Omental fat pad (tissue), 4 donors: Measurements from ENCODE around the gene RUFY3. TPM values are rescaled to one million over a fixed set of nuclear protein-coding genes. Genes with fewer than 3 reads are reported as not detected.

Experiments
- ATAC-seq: fragments of 150-250 bp; one replicate; pipeline ENCODE4 v1.9.1; 2016; ENCODE audit warnings: mild to moderate bottlenecking, moderate library complexity; ENCODE audit not compliant: low FRiP score
- DNase-seq: peaks from one replicate; pipeline ENCODE4 v3.0.0-alpha.2; 2019; ENCODE audit warnings: low spot score
- total RNA-seq, 4 donors: library from RNA; depleted of rRNA; stranded (reverse); fragments of >200 nt; gene quantifications; one replicate each; pipeline ENCODE4 v1.1.0, GENCODE V29; 2016
- TF ChIP-seq, protein P1 (sequence below), 3 donors: fragments of 450-650 bp; IDR thresholded peaks; one replicate each; pipeline ENCODE4 v1.5.1; 2016 to 2017; ENCODE audit warnings: antibody characterized with exemption in 3 of 3, mild to moderate bottlenecking in 3 of 3, moderate library complexity in 2 of 3

RUFY3 gene
- total RNA-seq, 4 donors from 2014 or later, result 34.2 to 92.8 (median 64.0) TPM

DNA sequence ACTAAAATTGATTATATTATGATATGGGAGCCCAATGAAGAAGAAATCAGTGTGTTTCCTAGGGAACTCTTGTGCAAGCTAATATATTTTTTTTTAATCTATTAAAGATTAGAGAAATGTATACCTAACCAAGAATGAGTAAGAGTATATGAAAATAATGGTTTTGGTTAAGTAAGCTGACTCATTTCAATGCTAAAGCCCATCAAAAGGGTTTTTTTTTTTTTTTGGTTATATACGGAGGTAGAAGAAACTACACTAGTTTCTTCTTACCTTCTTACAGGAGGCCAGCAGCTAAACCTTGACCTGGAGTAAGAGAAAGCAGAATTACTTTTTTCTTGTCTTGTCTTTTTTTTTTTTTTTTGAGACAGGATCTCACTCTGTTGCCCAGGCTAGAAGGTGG, 27.5 kb downstream of the RUFY3 start:
- ATAC-seq (no peak), DNase-seq (no peak)
- TF ChIP-seq, protein P1, sequence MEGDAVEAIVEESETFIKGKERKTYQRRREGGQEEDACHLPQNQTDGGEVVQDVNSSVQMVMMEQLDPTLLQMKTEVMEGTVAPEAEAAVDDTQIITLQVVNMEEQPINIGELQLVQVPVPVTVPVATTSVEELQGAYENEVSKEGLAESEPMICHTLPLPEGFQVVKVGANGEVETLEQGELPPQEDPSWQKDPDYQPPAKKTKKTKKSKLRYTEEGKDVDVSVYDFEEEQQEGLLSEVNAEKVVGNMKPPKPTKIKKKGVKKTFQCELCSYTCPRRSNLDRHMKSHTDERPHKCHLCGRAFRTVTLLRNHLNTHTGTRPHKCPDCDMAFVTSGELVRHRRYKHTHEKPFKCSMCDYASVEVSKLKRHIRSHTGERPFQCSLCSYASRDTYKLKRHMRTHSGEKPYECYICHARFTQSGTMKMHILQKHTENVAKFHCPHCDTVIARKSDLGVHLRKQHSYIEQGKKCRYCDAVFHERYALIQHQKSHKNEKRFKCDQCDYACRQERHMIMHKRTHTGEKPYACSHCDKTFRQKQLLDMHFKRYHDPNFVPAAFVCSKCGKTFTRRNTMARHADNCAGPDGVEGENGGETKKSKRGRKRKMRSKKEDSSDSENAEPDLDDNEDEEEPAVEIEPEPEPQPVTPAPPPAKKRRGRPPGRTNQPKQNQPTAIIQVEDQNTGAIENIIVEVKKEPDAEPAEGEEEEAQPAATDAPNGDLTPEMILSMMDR (IDR thresholded peaks at IDR 0.05), result no peak

DNA sequence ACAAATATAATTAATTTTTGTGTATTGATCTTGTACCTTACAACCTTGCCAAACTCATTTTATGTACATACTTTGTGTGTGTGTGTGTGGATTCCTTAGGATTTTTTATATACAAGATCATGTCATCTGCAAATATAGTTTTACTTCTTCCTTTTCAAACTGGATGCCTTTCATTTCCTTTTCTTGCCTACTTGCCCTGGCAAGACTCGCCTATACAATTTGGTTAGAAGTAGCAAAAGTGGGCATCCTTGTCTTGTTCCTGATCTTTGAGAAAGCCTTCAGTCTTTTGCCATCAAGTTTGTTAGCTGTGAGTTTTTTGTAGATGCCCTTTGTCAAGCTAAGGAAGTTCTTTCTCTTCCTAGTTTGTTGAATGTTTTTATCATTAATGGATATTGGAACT, 30.5 kb downstream of the RUFY3 start:
- TF ChIP-seq, protein P1 (IDR thresholded peaks at IDR 0.05), result no peak
- DNase-seq (no peak), ATAC-seq (no peak)

DNA sequence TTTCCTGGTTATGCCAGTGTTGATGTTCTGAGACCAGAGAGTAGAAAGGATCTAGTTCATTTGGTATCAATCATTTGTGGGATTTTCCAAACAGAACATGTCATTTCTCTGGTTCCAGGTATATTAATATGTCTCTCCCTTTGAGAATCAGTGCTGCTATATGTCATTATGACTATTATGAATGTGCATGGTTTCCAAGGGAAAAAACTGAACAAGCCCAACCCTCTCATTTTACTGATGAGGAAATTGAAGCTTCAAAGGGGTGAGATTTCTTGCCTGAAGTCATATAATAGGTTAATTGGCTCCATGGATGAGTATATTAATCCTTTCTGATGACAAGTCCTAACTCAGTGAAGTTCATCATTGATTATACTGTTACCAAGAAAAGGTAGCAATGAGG, 31.9 kb downstream of the RUFY3 start:
- DNase-seq, result no peak
- TF ChIP-seq, protein P1 (IDR thresholded peaks at IDR 0.05), result no peak
- no peak for ATAC-seq

DNA sequence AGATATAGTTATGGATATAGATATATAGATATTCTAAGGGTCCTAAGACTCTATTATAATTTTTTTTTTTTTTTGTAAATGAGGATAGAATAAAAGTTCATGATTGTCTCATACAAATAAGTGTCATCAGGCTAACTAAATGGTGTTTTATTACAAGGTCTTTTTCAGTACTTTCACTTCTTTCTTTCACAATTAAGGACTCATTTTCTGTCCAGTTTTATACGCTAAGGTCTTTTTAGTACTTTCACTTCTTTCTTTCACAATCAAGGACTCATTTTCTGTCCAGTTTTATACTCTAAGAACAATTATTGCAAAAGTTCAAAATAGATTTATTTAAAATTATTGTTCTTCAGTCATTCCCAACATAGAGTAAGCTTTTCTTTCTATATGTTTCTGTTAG, 32.7 kb downstream of the RUFY3 start:
- TF ChIP-seq, protein P1 (IDR thresholded peaks at IDR 0.05), result no peak
- no peak for DNase-seq
- ATAC-seq, result no peak

DNA sequence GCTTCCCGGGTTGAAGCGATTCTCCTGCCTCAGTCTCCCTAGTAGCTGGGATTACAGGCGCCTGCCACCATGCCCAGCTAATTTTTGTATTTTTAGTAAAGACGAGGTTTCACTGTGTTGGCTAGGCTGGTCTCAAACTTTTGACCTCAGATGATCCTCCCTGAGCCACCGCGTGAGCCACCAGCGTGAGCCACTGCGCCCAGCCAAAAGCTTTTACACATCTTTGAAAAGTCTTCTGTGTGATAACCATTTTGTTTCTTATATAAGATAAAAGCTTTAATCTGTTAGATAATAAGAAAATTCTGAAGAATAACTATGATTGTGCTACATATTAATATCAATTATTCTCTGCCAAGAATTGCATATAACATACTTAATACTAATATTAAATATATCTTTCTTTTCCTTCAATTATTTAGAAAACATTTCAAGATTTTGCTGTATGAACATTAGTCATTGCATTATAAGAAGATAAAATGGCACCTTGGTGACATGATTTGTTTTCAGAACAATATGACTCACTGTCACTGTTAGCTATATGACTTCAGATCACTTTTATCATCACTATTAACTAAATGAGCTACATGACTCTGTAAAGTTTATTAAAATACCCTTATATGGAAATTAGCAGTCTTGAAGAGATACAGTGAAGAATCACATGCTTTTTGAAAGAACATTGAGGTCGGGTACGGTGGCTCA, 33.4 kb downstream of the RUFY3 start:
- ATAC-seq, result no peak
- TF ChIP-seq, protein P1 (IDR thresholded peaks at IDR 0.05), result no peak
- no peak for DNase-seq

DNA sequence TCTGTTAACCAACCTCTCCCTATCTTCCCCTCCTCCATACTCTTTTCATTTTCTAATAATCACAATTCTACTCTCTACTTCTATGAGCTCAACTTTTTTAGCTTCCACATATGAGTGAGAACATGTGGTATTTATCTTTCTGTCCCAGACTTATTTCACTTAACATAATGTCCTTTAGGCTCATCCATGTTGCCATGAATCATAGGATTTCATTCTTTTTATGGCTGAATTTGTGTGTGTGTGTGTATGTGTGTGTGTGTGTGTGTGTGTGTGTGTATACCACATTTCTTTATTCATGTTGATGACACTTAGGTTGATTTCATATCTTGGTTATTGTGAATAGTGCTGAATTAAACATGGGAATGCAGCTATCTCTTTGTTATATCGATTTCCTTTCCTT, 37.4 kb downstream of the RUFY3 start:
- TF ChIP-seq, protein P1 (IDR thresholded peaks at IDR 0.05), result no peak
- DNase-seq (no peak), ATAC-seq (no peak)

DNA sequence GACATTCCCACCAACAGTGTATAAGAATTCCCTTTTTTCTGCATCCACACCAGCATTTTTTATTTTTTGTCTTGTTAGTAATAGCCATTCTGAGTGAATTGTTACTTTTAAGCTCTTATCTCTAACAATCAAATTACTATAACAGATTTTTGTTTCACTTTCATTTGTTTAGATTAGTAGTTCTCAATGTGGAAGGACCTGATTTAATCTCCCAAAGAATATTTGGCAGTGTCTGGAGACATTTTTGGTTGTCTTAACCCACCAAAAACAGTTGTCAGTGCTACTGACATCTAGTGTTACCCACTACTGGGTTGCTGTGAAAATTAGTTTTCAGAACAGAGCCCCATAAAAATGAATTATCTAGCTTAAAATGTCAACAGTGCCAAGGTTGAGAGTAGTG, 37.9 kb downstream of the RUFY3 start:
- ATAC-seq (no peak), DNase-seq (no peak)
- TF ChIP-seq, protein P1 (IDR thresholded peaks at IDR 0.05), result no peak
